ENCODE measurements around the gene PLIN5.

PLIN5 gene

GRCh38 chr19:4521888-4522242, 13.2 kb downstream of the PLIN5 start:
- DNase-seq (ENCODE audit: low read depth in 2 of 2), result no peak

- no peak for DNase-seq (ENCODE audit: low read depth in 2 of 2)
These were observed 13.7 kb downstream of the PLIN5 start for GRCh38 chr19:4521170-4521887.

- no peak for DNase-seq (ENCODE audit: low read depth in 2 of 2)
These were observed 15.3 kb downstream of the PLIN5 start for GRCh38 chr19:4519521-4520277.

- DNase-seq (ENCODE audit: low read depth in 2 of 2), result no peak
These were observed 15.9 kb downstream of the PLIN5 start for GRCh38 chr19:4519172-4519496.

- DNase-seq (ENCODE audit: low read depth in 2 of 2), result no peak
These were observed 16.5 kb downstream of the PLIN5 start, which contains the start of gene PLIN4 for GRCh38 chr19:4518345-4519171. PLIN4 (minus strand) TSS chr19:4518486; CDS start chr19:4518272, 214 bp downstream.

GRCh38 chr19:4517451-4518057, 17.5 kb downstream of the PLIN5 start:
- DNase-seq (ENCODE audit: low read depth in 2 of 2), result no peak

- no peak for DNase-seq (ENCODE audit: low read depth in 2 of 2)
These were observed 18.1 kb downstream of the PLIN5 start for GRCh38 chr19:4516939-4517300.

- DNase-seq (ENCODE audit: low read depth in 2 of 2), result no peak
These were observed 18.7 kb downstream of the PLIN5 start for GRCh38 chr19:4516199-4516938.

- DNase-seq (ENCODE audit: low read depth in 2 of 2), result no peak
These were observed 19.3 kb downstream of the PLIN5 start for GRCh38 chr19:4515732-4516131.

GRCh38 chr19:4513248-4513647, 21.8 kb downstream of the PLIN5 start:
- DNase-seq (ENCODE audit: low read depth in 2 of 2), result no peak

GRCh38 chr19:4512070-4512469, 23.0 kb downstream of the PLIN5 start:
- DNase-seq (ENCODE audit: low read depth in 2 of 2), result no peak

GRCh38 chr19:4511300-4512054, 23.5 kb downstream of the PLIN5 start:
- no peak for DNase-seq (ENCODE audit: low read depth in 2 of 2)

GRCh38 chr19:4510435-4511255, 24.4 kb downstream of the PLIN5 start:
- DNase-seq (ENCODE audit: low read depth in 2 of 2), result no peak

- no peak for DNase-seq (ENCODE audit: low read depth in 2 of 2)
These were observed 26.3 kb downstream of the PLIN5 start for GRCh38 chr19:4508698-4509097.

GRCh38 chr19:4507804-4508203, 27.2 kb downstream of the PLIN5 start:
- DNase-seq (ENCODE audit: low read depth in 2 of 2), result no peak

GRCh38 chr19:4507150-4507452, 27.9 kb downstream of the PLIN5 start:
- DNase-seq (ENCODE audit: low read depth in 2 of 2), result no peak

- no peak for DNase-seq (ENCODE audit: low read depth in 2 of 2)
These were observed 28.4 kb downstream of the PLIN5 start for GRCh38 chr19:4506449-4507149.

GRCh38 chr19:4505570-4506448, 29.2 kb downstream of the PLIN5 start:
- no peak for DNase-seq (ENCODE audit: low read depth in 2 of 2)

Measured in stimulated activated CD8-positive, alpha-beta memory T cell treated with anti-CD3 and anti-CD28 coated beads, Interleukin-7, amount 100 ng/mL, for 4 hours (primary cell).